Heart right ventricle (tissue), 16 donors: ENCODE data around the gene KLHL40. TPM values are rescaled to one million over a fixed set of nuclear protein-coding genes. Genes with fewer than 3 reads are reported as not detected.

Experiments used
- ATAC-seq, 8 donors: fragments of 200-7000 bp; cut with Tn5 transposase; one replicate each; pipeline ENCODE4 v1.9.1; 2020; ENCODE audit warnings: mild to moderate bottlenecking in 8 of 8, moderate library complexity in 8 of 8, moderate number of reproducible peaks in 1 of 8
- DNase-seq, 2 donors: peaks; one replicate each; pipeline ENCODE4 v3.0.0-alpha.2; 2020
- H3K27ac ChIP-seq, 10 donors: fragments of 200-600 bp; sonication (generic) in 2 of 10; one replicate each; pipeline versions ENCODE4 v1.5.0 to v1.8.0; 2020 to 2022; ENCODE audit warnings: mild to moderate bottlenecking in 3 of 10
- H3K27me3 ChIP-seq, 7 donors: fragments of 200-600 bp; one replicate each; pipeline ENCODE4 v1.8.0; 2021 to 2022; ENCODE audit warnings: mild to moderate bottlenecking in 2 of 7
- H3K36me3 ChIP-seq, 9 donors: fragments of 200-600 bp; sonication (generic) in 1 of 9; one replicate each; pipeline versions ENCODE4 v1.5.0 to v1.8.0; 2020 to 2022; ENCODE audit warnings: mild to moderate bottlenecking in 2 of 9
- H3K4me1 ChIP-seq, 9 donors: fragments of 200-600 bp; sonication (generic) in 1 of 9; one replicate each; pipeline versions ENCODE4 v1.5.0 to v1.8.0; 2020 to 2022; ENCODE audit warnings: mild to moderate bottlenecking in 4 of 9
- H3K4me3 ChIP-seq, 10 donors: fragments of 200-600 bp; sonication (generic) in 2 of 10; one replicate each; pipeline versions ENCODE4 v1.5.0 to v1.8.0; 2020 to 2022; ENCODE audit warnings: mild to moderate bottlenecking in 7 of 10, moderate library complexity in 2 of 10
- H3K9me3 ChIP-seq, 11 donors: fragments of 200-600 bp in 10 of 11; sonication (generic) in 2 of 11; one replicate each; pipeline versions ENCODE4 v1.5.0 to v1.8.0; 2013 to 2022; ENCODE audit warnings: mild to moderate bottlenecking in 2 of 11, control low read depth in 1 of 11, moderate library complexity in 1 of 11
- WGBS, 2 donors: extraction: QIAGEN DNeasy Blood & Tissue Kit; methylation state at CpG; one replicate each; pipeline ENCODE4 v1.1.7; 2013; ENCODE audit warnings: inconsistent platforms in 1 of 2; 5-methylcytosine and 5-hydroxymethylcytosine counted together
- intact Hi-C, 10 donors: fragments of 100-400 bp; cut with DNase I; formaldehyde crosslinking; loops; one replicate each; pipeline versions ENCODE4 v1.11.1 to v1.14.2; 2022
- polyA plus RNA-seq, 2 donors: library from polyadenylated mRNA; stranded (reverse); fragments of 200-250 nt; gene quantifications; one replicate each; pipeline ENCODE4 v1.2.3, GENCODE V29; 2013
- total RNA-seq, 10 donors: library from RNA; stranded (reverse); fragmentation: NEBNext Ultra II Directional in 3 of 10; extraction: Animal tissue kit (Norgen Biotek cat#: 25700) in 3 of 10; gene quantifications; one replicate each; pipeline versions ENCODE4 v1.2.1 to v1.2.4, GENCODE V29; 2021 to 2023
- TF ChIP-seq, protein P1 (sequence below), 9 donors: fragments of 200-600 bp; sonication (generic) in 2 of 9; IDR thresholded peaks; one replicate each; pipeline versions ENCODE4 v1.5.0 to v1.8.0; 2021 to 2022; ENCODE audit warnings: antibody characterized with exemption in 9 of 9, mild to moderate bottlenecking in 5 of 9, moderate library complexity in 1 of 9
- donor health status: Arrhythmogenic right ventricular cardiomyopathy.
- donor health status: ischemic (EF 13 %, LVEDD 7.1; RV severe dilation, severe dysfunction).
- donor health status: healthy with polysubstance abuse.
- donor health status: DM: no; HTN: yes; CAD: no.
- donor health status: DM: no; HTN: no; CAD: no.
- donor health status: ischemic (EF 25% LVEDD 6.9; RV normal size, moderate dysfunction).
- donor health status: ischemic (EF 25% LVEDD 5.7; RV mildly dilated, moderate dysfunction).
- donor health status: healthy.
- donor health status: DM: yes; HTN: yes; CAD: no.
- donor health status: Ischemic cardiomyopathy.
- donor health status: ischemic (EF 35%, LVEDD 5.7; RV mildly dilated, moderate dysfunction).
- donor health status: nonischemic (EF 11% LVEDD 7.7; RV severe dilation, severe dysfunction).
- donor health status: DM: yes; HTN: yes; CAD: no.
- donor health status: PGD.
- donor health status: ischemic (EF 29% LVEDD 5.4; RV normal size, mild dysfunction).
- donor health status: nonischemic (EF 23%, LVEDD 6.1; RV moderate dilation, normal function).

KLHL40 gene
- total and polyA plus RNA-seq, 12 donors = 0.26 to 8.3 (median 0.85) TPM

DNA sequence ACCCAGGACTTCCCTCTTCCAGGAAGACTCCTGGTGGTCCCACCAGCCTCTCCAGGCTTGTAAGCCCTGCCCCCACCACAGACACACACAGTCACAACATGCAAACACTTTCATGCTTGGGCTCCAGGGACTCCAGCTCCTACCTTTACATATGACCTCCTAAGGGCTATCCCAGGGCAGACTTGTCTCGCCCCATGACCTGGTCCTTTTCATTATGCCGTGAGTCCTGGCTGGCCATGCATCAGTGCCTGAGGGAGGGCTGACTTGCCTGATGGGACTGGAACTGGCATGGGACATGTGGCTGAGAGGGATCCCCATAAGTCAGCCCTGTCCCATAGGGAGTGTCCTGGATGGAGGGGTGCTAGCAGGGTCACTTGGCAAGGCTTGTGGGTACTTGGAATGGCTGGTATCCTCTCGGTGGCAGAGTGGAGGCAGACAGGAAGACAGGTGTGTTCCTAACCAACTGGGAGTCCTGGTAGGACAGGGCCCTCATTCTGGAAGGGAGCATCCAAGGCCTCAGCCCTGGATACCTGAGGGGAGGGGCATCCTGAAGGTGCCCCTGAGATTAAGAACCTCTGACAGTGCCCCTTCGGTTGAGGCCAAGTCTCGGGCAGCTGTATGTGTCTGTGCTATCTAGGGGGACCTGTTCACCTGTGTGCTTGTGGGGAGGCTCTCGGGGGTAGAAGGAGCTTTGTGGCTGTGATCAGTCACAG lies 17.8 kb downstream of the KLHL40 start:
- 62 to 67% methylated on average over 6 of the region's 6 CpGs for WGBS, 2 donors
- peak overlapping the region in 1 of 10 donors; percentile 51 for H3K4me3 ChIP-seq
- peaks cover 0 to 4% (median 0%) of the 10 kb centered on the region in 9 donors for H3K36me3 ChIP-seq
- no peak for DNase-seq
- H3K27me3 ChIP-seq = no peaks in the 10 kb centered on the region
- H3K27ac ChIP-seq = peak overlapping the region; percentile 47 to 99 (median 94)
- no peaks in the 10 kb centered on the region for H3K9me3 ChIP-seq
- no peak for ATAC-seq
- H3K4me1 ChIP-seq = peaks cover 0 to 55% (median 22%) of the 10 kb centered on the region in 9 donors
- TF ChIP-seq, protein P1, sequence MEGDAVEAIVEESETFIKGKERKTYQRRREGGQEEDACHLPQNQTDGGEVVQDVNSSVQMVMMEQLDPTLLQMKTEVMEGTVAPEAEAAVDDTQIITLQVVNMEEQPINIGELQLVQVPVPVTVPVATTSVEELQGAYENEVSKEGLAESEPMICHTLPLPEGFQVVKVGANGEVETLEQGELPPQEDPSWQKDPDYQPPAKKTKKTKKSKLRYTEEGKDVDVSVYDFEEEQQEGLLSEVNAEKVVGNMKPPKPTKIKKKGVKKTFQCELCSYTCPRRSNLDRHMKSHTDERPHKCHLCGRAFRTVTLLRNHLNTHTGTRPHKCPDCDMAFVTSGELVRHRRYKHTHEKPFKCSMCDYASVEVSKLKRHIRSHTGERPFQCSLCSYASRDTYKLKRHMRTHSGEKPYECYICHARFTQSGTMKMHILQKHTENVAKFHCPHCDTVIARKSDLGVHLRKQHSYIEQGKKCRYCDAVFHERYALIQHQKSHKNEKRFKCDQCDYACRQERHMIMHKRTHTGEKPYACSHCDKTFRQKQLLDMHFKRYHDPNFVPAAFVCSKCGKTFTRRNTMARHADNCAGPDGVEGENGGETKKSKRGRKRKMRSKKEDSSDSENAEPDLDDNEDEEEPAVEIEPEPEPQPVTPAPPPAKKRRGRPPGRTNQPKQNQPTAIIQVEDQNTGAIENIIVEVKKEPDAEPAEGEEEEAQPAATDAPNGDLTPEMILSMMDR (IDR thresholded peaks at IDR 0.05) = no peak
- intact Hi-C loops = loop anchor here in 5 of 10 donors (1.0 to 5.0 kb wide), 4 partner anchors 36 to 41 kb away; no protein-coding TSS in a partner anchor

DNA sequence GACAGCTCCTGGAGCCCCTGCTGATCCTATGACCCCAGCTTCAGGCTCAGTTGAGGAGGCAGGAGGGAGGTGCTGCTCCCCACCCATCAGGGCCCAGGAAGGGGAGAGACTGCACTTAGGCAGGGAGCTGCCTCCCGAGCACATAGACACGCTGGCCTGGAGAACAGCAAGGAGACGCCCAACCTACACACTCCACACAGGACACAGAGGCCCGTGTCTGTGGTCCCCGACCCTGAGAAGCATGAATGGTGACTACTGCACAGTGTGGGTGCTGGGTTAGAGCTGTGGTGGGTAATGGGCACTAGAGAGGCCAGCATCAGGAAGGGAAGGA lies 18.3 kb downstream of the KLHL40 start:
- no peak overlapping the region for H3K4me3 ChIP-seq
- 52 to 58% methylated on average over 5 of the region's 5 CpGs for WGBS, 2 donors
- TF ChIP-seq, protein P1 (IDR thresholded peaks at IDR 0.05) = no peak
- ATAC-seq = no peak
- peaks cover 0 to 50% (median 20%) of the 10 kb centered on the region in 9 donors for H3K4me1 ChIP-seq
- no peaks in the 10 kb centered on the region for H3K9me3 ChIP-seq
- intact Hi-C loops = loop anchor here in 3 of 10 donors (2.0 to 5.0 kb wide), 2 partner anchors 35 to 39 kb away; no protein-coding TSS in a partner anchor
- H3K27ac ChIP-seq = peak overlapping the region in 8 of 10 donors; percentile 65 to 99 (median 96)
- no peaks in the 10 kb centered on the region for H3K36me3 ChIP-seq
- no peaks in the 10 kb centered on the region for H3K27me3 ChIP-seq
- DNase-seq = no peak

DNA sequence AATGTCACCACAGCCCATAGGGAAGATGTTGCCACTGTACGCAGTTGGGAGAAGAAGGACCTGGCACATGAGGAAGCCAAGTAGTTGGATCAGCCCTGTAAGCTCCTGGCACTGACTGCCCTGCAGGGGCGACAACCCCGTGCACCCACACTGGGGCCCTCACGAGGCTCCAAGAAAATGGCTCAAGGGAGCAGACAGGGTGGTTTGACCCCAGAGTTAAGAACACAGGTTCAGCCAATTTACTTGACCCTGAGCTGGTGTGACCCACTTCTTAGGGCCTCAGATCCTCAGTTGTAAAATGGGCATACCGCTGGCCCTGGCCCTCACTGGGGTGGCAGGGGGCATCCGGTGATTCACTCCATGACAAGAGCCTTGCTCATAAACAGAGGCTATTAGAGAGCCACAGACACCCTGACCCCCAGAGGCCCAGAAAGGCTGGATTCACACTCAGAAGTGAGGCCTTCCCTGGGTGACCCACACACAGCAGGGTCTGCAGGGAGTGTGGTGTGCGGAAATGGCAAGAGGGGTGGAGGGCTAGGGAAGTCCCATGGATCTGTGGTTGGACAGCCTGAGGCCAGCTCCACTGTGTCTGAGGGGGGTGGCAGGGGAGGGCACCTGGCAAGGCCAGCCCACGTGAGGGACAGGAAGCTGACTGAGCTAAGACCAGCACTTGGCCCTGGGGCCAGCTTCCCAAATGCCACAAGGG lies 19.0 kb downstream of the KLHL40 start:
- WGBS, 2 donors = 67 to 70% methylated on average over 8 of the region's 8 CpGs

More for the DNA sequence above, 19.0 kb downstream of the KLHL40 start:
- ATAC-seq = no peak
- no peaks in the 10 kb centered on the region for H3K9me3 ChIP-seq
- H3K27me3 ChIP-seq = no peaks in the 10 kb centered on the region
- H3K36me3 ChIP-seq = no peaks in the 10 kb centered on the region
- H3K4me3 ChIP-seq = no peak overlapping the region
- H3K27ac ChIP-seq = peak overlapping the region in 8 of 10 donors; percentile 65 to 99 (median 96)
- intact Hi-C loops = loop anchor here in 2 of 10 donors (5.0 kb wide), 1 partner anchor 38 kb away; no protein-coding TSS in a partner anchor
- peaks cover 0 to 45% (median 17%) of the 10 kb centered on the region in 9 donors for H3K4me1 ChIP-seq
- TF ChIP-seq, protein P1 (IDR thresholded peaks at IDR 0.05) = no peak
- no peak for DNase-seq
